Measurements from ENCODE around the gene AP1M1. TPM values are rescaled to one million over a fixed set of nuclear protein-coding genes. Genes with fewer than 3 reads are reported as not detected.

The AP1M1 gene
- total RNA-seq, 1 experiment from 2014 or later = 30.3 TPM

GRCh38 chr19:16208064-16208759 lies 10.5 kb downstream of the AP1M1 start:
- Histone ChIP-seq H3K14ac (ENCODE audit: insufficient read depth, low read length) (no peak overlapping the region), H2BK120ac (ENCODE audit: low read depth, low read length, poor library complexity, severe bottlenecking) (no peak overlapping the region), H2BK12ac (ENCODE audit: insufficient read length, low read depth, low read length) (no peak overlapping the region), H4K91ac (ENCODE audit: insufficient read length, low read depth, low read length) (no peak overlapping the region), H3K27me3 (ENCODE audit: insufficient read depth, low read length) (no peaks in the 10 kb centered on the region), H3K23me2 (ENCODE audit: insufficient read length, low read depth, low read length, poor library complexity, severe bottlenecking) (no peaks in the 10 kb centered on the region), H2BK5ac (ENCODE audit: insufficient read length, low read length) (no peak overlapping the region), H4K20me1 (ENCODE audit: control insufficient read depth, insufficient read depth, insufficient read length) (no peaks in the 10 kb centered on the region), H3K4me2 (ENCODE audit: insufficient read depth, insufficient read length, low read length) (no peak overlapping the region), H4K5ac (ENCODE audit: insufficient read length, low read depth, low read length) (no peak overlapping the region), H3K79me2 (ENCODE audit: insufficient read depth, low read length) (no peaks in the 10 kb centered on the region), H3K23ac (ENCODE audit: insufficient read length, low read depth, low read length) (no peak overlapping the region), H2AFZ (ENCODE audit: low read length) (no peak overlapping the region), H3K18ac (ENCODE audit: insufficient read length, low read depth, low read length) (no peak overlapping the region), H3K56ac (ENCODE audit: insufficient read length, low read depth, low read length) (no peak overlapping the region), H2BK20ac (ENCODE audit: low read depth, low read length, poor library complexity, severe bottlenecking) (no peak overlapping the region), H3K4me1 (ENCODE audit: insufficient read depth, low read length) (no peaks in the 10 kb centered on the region), H3K4ac (ENCODE audit: low read depth, low read length) (no peak overlapping the region), H3K9ac (ENCODE audit: extremely low read depth, insufficient read length, low read length) (no peak overlapping the region), H2AK5ac (ENCODE audit: insufficient read length, low read length) (no peak overlapping the region), H3K79me1 (ENCODE audit: insufficient read depth, low read depth, low read length, poor library complexity, severe bottlenecking) (no peaks in the 10 kb centered on the region), H3K9me3 (ENCODE audit: control insufficient read depth, low read depth, low read length) (no peaks in the 10 kb centered on the region), H4K8ac (replicated peaks; ENCODE audit: insufficient read length, low read depth, low read length) (no peak overlapping the region), H2BK15ac (ENCODE audit: low read depth, low read length) (no peak overlapping the region), H3K27ac (ENCODE audit: insufficient read length, low read depth, low read length) (no peak overlapping the region), H3T11ph (ENCODE audit: low read length) (no peak overlapping the region)
- DNase-seq = no peak
- H3K27ac Mint-ChIP-seq = peak overlapping the region in 1 of 3 experiments; percentile 82; a peak in 2 of 7 replicates
- peaks cover 4 to 32% (median 20%) of the 10 kb centered on the region in 3 experiments; a peak in 6 of 7 replicates for H3K36me3 Mint-ChIP-seq (ENCODE audit: insufficient read depth in 1 of 3, low read depth in 3 of 3)
- TF ChIP-seq CTCF (conservative IDR thresholded peaks at IDR 0.05) = no peak
- no CpG with 5 or more reads among the region's 21 CpGs for WGBS (ENCODE audit: extremely low coverage, insufficient read length, low lambda C conversion rate)
- no peak overlapping the region; a peak in 1 of 5 replicates for H3K4me3 Mint-ChIP-seq
- H3K4me1 Mint-ChIP-seq = no peaks in the 10 kb centered on the region
- H3K9me3 Mint-ChIP-seq = no peaks in the 10 kb centered on the region
- no peaks in the 10 kb centered on the region for H3K27me3 Mint-ChIP-seq (ENCODE audit: low read depth)

Data from H9 (cell line).